Kidney epithelial cell (primary cell): ENCODE results near the gene SYT17. TPM values are rescaled to one million over a fixed set of nuclear protein-coding genes. Genes with fewer than 3 reads are reported as not detected.

Source experiments
- DNase-seq: peaks from one replicate; pipeline ENCODE4 v3.0.0-alpha.2; 2010; ENCODE audit warnings: low read depth
- H3K27me3 ChIP-seq: 2 replicates; pipeline ENCODE4 v1.6.0; 2011; ENCODE audit warnings: low read length; ENCODE audit not compliant: control insufficient read depth, insufficient read depth
- H3K36me3 ChIP-seq: 2 replicates; pipeline ENCODE4 v1.5.1; 2011; ENCODE audit warnings: low read length; ENCODE audit not compliant: control insufficient read depth, insufficient read depth
- H3K4me3 ChIP-seq: 2 replicates; pipeline ENCODE4 v1.5.1; 2011; ENCODE audit warnings: low read depth, mild to moderate bottlenecking, control low read depth, low read length
- total RNA-seq: library from RNA; depleted of rRNA; stranded (reverse); fragments of >200 nt; gene quantifications from 2 replicates; pipeline ENCODE4 v1.2.3, GENCODE V29; 2015
- TF ChIP-seq, protein P1 (sequence below): IDR thresholded peaks from 2 replicates; pipeline ENCODE4 v1.5.1; 2011; ENCODE audit warnings: mild to moderate bottlenecking, moderate library complexity, low read length, control low read depth, inconsistent platforms; ENCODE audit not compliant: insufficient read depth, poor library complexity, severe bottlenecking

The SYT17 gene
- total RNA-seq, 1 donor from 2014 or later = 0.63 TPM

DNA sequence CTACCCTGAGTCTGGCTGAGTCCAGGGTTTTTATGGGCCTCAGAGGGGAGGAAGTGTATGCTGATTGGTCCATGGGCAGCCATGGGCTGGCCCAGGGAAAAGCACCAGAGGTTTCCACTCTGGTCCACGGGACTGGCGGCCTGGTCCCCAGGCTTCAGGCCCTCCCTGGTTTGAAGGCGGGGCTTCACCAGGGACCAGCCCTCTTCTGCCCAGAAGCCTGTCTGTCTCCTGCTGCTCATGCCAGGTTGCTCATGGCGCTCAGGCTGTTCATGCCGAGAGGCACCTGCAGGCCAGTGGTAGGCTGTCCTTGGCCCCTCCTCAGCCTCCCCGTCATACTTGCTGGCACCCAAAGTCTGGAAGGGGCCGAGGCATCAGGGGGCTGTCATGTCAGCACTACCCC lies 72.5 kb downstream of the SYT17 start:
- DNase-seq = no peak
- Histone ChIP-seq H3K4me3 (no peak overlapping the region), H3K36me3 (no peaks in the 10 kb centered on the region), H3K27me3 (no peaks in the 10 kb centered on the region)
- TF ChIP-seq, protein P1, sequence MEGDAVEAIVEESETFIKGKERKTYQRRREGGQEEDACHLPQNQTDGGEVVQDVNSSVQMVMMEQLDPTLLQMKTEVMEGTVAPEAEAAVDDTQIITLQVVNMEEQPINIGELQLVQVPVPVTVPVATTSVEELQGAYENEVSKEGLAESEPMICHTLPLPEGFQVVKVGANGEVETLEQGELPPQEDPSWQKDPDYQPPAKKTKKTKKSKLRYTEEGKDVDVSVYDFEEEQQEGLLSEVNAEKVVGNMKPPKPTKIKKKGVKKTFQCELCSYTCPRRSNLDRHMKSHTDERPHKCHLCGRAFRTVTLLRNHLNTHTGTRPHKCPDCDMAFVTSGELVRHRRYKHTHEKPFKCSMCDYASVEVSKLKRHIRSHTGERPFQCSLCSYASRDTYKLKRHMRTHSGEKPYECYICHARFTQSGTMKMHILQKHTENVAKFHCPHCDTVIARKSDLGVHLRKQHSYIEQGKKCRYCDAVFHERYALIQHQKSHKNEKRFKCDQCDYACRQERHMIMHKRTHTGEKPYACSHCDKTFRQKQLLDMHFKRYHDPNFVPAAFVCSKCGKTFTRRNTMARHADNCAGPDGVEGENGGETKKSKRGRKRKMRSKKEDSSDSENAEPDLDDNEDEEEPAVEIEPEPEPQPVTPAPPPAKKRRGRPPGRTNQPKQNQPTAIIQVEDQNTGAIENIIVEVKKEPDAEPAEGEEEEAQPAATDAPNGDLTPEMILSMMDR = no peak

DNA sequence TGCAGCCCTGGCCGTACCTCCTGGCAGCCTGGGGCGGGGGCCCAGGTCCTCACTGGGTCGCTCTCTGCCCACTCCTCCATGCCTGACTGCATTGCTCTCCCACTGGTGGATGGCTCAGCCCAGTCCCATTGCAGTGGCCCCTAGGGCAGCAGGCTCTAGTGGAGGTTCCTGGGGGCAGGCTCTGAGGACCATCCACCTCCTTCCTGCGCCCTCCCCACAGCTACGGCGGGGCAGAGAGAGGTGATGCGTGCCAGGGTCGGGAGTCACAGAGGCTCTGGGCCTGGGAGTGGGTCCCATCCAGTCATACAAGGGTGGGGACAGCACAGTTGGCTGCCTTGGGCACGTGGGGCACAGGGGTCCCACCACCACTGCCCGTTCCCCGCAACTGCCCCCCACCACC lies 73.5 kb downstream of the SYT17 start:
- TF ChIP-seq, protein P1 = no peak
- DNase-seq = no peak
- no peaks in the 10 kb centered on the region for H3K36me3 ChIP-seq
- H3K4me3 ChIP-seq = no peak overlapping the region
- no peaks in the 10 kb centered on the region for H3K27me3 ChIP-seq

DNA sequence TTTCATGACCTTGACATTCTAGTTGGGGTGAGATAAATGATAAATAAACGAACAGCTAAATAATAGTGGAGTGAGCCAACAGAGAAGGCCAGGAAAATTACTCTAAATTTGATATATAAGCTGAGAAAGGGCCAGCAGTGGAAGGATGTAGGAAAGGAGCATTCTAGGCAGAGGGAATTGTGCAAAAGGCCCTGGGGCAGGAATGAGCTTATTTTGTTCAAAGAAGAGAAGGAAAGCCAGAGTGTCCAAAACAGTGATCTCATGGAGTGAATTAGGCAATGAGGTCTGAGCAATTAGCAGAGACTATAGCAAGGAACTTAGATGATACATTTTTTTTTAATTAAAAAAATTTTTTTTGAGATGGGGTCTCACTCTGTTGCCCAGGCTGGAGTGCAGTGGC lies 74.1 kb downstream of the SYT17 start:
- TF ChIP-seq, protein P1 = no peak
- H3K27me3 ChIP-seq = no peaks in the 10 kb centered on the region
- no peak for DNase-seq
- H3K36me3 ChIP-seq = no peaks in the 10 kb centered on the region
- no peak overlapping the region for H3K4me3 ChIP-seq

DNA sequence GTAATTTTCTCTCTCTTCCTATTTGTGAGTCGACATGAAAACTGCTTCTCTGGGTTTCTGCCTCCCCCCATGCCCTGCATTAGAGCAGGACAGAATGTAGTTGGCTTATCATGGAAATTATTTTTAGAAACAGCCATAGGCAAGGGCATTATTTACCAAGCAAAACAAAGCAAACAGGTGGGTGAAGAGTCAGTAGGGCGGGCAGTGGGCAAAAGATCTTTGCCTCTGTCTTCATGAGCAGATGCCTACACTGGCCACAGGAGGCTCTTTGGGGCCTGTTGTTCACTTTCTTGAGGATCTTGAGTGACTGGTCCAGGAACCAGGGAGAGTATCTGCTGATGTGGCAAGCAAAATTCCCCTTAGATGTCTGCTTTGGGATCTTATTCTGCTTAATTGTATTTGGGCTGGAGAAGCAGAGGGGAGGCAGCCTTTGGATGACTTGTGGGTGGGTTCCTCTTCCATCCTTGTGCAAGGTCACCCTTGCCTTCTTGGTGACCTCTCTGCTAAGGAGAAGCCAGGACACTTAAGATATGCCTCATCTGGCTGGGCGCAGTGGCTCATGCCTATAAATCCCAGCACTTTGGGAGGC lies 75.0 kb downstream of the SYT17 start:
- DNase-seq = no peak
- TF ChIP-seq, protein P1 = no peak

DNA sequence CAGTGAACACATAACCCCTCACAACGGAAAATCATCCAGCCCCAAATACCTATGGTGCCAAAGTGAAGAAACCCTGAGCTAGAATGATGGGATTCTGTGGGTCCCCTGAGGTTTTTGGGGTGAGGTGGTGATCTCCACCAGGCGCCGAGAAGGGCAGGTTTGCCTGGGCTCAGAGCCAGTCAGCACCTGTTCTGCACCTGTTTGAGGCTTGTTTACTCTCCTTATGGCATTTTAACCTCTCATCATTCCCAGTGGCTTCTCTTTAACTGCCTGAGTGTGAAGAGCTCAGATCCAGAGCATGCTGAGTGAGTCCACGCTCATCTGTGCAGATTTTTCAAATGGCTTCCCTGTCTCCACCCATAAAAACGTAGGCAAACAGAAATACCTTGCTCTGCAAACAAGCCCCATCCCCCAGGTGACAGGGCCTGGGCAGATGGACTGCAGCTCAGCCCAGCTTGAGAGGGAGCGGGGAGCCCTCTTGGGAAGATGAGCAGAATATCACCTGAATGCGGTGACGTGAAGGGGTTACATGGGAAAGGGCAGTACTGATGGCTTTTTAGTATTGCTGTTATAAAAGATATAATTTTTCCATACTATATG lies 77.4 kb downstream of the SYT17 start:
- no peaks in the 10 kb centered on the region for H3K27me3 ChIP-seq
- DNase-seq = no peak
- TF ChIP-seq, protein P1 = no peak
- H3K36me3 ChIP-seq = no peaks in the 10 kb centered on the region
- H3K4me3 ChIP-seq = no peak overlapping the region

More for the DNA sequence above, 75.0 kb downstream of the SYT17 start:
- Histone ChIP-seq H3K36me3 (no peaks in the 10 kb centered on the region), H3K4me3 (no peak overlapping the region), H3K27me3 (no peaks in the 10 kb centered on the region)

DNA sequence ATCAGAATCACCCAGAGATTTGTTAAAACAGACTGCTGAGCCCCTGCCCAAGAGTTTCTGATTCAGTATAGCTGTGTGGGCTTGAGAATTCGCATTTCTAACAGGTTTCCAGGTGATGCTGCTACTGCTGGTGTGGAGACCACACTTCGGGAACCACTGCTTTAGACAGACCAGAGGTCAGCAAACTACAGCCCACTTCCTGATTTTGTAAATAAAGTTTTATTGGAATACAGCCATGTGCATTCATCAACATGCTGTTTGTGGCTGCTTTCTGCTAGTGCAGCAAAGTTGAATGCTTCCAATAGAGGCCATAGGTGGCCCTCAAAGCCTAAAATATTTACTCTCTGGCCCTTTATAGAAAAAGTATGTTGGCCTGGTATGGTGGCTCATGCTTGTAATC lies 84.9 kb downstream of the SYT17 start:
- TF ChIP-seq, protein P1 = no peak

More for the DNA sequence above, 84.9 kb downstream of the SYT17 start:
- no peaks in the 10 kb centered on the region for H3K36me3 ChIP-seq
- no peak overlapping the region for H3K4me3 ChIP-seq
- no peaks in the 10 kb centered on the region for H3K27me3 ChIP-seq
- no peak for DNase-seq
